Measurements from ENCODE around the gene OPTN.
A peak's percentile ranks its signal among the peaks of the same experiment; 100 is the strongest.

GRCh38 chr10:13160934-13161856, 61.2 kb downstream of the OPTN start, which contains the start of gene MCM10:
- TF ChIP-seq POLR2AphosphoS5 (IDR thresholded peaks at IDR 0.05; ENCODE audit: low read depth, low read length), result peak; percentile 76
- no peak for TF ChIP-seq EZH2 (IDR thresholded peaks at IDR 0.05; ENCODE audit: low read depth, low read length, severe bottlenecking)
- TF ChIP-seq JUND (IDR thresholded peaks at IDR 0.05; ENCODE audit: low read length), result 0 out of 2 replicates have a peak, but pooled peaks have one; percentile 15
- TF ChIP-seq CEBPB (IDR thresholded peaks at IDR 0.05; ENCODE audit: low read depth, low read length), result no peak
- peak; percentile 63 to 72 for TF ChIP-seq RAD21 (IDR thresholded peaks at IDR 0.05 in 1 of 2, conservative IDR thresholded peaks at IDR 0.05 in 1 of 2; ENCODE audit: low read depth in 2 of 2, low read length in 2 of 2)
- TF ChIP-seq MAX (IDR thresholded peaks at IDR 0.05), result peak; percentile 96
- no peak for TF ChIP-seq EGR1 (IDR thresholded peaks at IDR 0.05; ENCODE audit: borderline replicate concordance, low read depth, low read length)
- no peak for TF ChIP-seq HDAC6 (IDR thresholded peaks at IDR 0.05; ENCODE audit: low read depth, low read length)
- TF ChIP-seq EP300 (IDR thresholded peaks at IDR 0.05; ENCODE audit: borderline replicate concordance in 1 of 2, low read depth in 2 of 2, low read length in 2 of 2), result peak in 1 of 2 experiments; percentile 20; a peak in 1 of 3 replicates

All from H1 (cell line).